ENCODE data around the gene LRIG2.
A peak's percentile ranks its signal among the peaks of the same experiment; 100 is the strongest.
"Not testable (repeated sequence)": the region's sequence is repeated elsewhere in the genome, so short reads cannot be mapped to it uniquely, and the experiment has no call there.

The LRIG2 gene

DNA sequence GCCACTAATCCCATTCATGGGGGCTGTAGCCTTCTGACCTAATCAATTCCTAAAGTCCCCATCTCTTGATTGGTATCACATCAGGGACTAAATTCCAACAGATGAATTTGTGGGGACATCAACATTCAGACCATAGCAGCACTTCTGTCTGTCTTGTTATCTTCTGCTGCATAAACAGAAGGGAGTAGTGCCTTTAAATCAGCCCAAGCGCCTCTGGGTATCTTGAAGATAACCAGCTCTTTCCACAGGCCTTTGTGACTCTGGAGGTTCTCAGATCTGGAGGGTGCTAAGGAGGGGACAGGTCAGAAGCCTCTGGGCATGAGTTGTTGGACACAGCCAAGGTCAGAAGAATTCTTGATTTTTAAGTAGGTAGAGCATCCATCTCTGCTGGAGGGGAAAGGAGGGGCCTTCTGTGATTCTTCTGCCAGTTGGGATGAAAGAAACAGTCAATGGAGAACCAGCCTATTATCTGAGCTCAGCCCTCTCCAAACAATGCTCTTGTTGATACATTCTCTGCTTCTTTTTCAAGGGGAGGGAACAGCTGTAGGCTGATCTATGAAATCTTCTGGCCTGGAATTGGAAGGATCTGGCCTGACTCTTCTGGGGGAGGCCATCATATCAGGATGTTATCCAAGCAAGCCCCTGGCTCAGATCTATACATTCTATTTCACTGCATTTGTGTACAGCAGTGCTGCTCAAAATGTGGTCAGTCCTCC, 31.3 kb upstream of the LRIG2 start:
- Histone ChIP-seq H3K4me3 (ENCODE audit: low read depth, low read length, poor library complexity, severe bottlenecking) (no peak overlapping the region), H3K79me2 (ENCODE audit: insufficient read depth, low read length) (no peaks in the 10 kb centered on the region), H3K27ac (ENCODE audit: low read depth, low read length, poor library complexity, severe bottlenecking) (no peak overlapping the region), H4K20me1 (ENCODE audit: insufficient read depth, low read length) (no peaks in the 10 kb centered on the region), H3K4me1 (ENCODE audit: insufficient read depth, low read length, severe bottlenecking) (peaks cover 18% of the 10 kb centered on the region), H3K4me2 (ENCODE audit: low read length) (no peak overlapping the region; the same call in 1 of the 2 replicates), H3F3A (ENCODE audit: insufficient read depth, low read length) (no peaks in the 10 kb centered on the region), H3K27me3 (ENCODE audit: insufficient read depth, low read length) (no peaks in the 10 kb centered on the region), H3K36me3 (ENCODE audit: insufficient read depth, low read length) (no peaks in the 10 kb centered on the region), H3K9me2 (ENCODE audit: low read depth, low read length) (no peaks in the 10 kb centered on the region), H2AFZ (ENCODE audit: low read length) (no peak overlapping the region), H3K9ac (ENCODE audit: low read length) (no peak overlapping the region), H3K9me3 (ENCODE audit: low read length) (no peaks in the 10 kb centered on the region)
- TF ChIP-seq EZH2 (IDR thresholded peaks at IDR 0.05; ENCODE audit: borderline replicate concordance, low read length): no peak
- TF ChIP-seq, protein P1, sequence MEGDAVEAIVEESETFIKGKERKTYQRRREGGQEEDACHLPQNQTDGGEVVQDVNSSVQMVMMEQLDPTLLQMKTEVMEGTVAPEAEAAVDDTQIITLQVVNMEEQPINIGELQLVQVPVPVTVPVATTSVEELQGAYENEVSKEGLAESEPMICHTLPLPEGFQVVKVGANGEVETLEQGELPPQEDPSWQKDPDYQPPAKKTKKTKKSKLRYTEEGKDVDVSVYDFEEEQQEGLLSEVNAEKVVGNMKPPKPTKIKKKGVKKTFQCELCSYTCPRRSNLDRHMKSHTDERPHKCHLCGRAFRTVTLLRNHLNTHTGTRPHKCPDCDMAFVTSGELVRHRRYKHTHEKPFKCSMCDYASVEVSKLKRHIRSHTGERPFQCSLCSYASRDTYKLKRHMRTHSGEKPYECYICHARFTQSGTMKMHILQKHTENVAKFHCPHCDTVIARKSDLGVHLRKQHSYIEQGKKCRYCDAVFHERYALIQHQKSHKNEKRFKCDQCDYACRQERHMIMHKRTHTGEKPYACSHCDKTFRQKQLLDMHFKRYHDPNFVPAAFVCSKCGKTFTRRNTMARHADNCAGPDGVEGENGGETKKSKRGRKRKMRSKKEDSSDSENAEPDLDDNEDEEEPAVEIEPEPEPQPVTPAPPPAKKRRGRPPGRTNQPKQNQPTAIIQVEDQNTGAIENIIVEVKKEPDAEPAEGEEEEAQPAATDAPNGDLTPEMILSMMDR (IDR thresholded peaks at IDR 0.05; ENCODE audit: low read length): no peak

DNA sequence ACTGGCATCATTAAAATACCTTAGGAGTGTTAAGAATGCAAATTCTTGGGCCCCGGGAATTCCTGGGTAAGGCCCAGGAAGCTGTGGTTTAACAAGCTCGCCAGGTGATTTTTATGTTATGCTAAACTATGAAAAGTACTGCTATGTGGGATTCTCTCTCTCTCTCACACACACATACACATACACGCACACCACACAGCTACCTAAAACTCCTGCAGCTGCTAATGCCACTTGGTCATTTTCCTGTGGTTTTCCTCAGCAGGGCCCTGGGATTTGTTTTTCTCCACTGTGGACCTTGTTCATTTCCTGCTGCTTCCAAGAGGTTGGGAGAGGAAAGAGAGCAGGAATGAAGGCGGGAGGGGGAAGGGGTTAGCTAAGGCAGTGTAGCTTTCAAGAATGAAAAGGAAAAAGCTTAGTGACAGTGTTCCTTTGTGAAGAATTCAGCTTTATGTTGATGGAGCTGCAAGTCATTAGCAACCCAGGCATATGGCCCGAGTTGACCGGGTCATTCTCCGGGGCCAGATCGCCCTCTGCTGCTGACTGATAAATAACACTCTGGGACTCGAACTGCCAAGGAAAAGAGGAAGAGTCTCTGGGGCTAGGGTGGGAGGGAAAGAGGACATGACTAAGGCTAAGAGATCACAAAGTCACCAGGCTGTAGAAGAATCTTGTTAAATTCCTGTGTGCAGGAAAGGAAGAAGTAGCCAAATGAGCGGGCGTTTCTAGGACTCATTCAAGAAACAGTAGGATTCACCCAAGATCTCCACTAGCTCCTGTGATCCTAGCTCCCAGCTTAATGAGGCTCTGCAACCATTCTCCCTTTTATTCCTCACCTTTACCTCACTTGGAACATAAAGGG, 30.5 kb upstream of the LRIG2 start:
- H3K27me3 ChIP-seq (ENCODE audit: insufficient read depth, low read length): no peaks in the 10 kb centered on the region
- H4K20me1 ChIP-seq (ENCODE audit: insufficient read depth, low read length): no peaks in the 10 kb centered on the region
- no peaks in the 10 kb centered on the region for H3K9me2 ChIP-seq (ENCODE audit: low read depth, low read length)
- H3K79me2 ChIP-seq (ENCODE audit: insufficient read depth, low read length): no peaks in the 10 kb centered on the region
- TF ChIP-seq EZH2 (IDR thresholded peaks at IDR 0.05; ENCODE audit: borderline replicate concordance, low read length): no peak
- TF ChIP-seq, protein P1 (IDR thresholded peaks at IDR 0.05; ENCODE audit: low read length): peak; percentile 73
- H2AFZ ChIP-seq (ENCODE audit: low read length): no peak overlapping the region
- H3K9me3 ChIP-seq (ENCODE audit: low read length): no peaks in the 10 kb centered on the region
- no peak overlapping the region for H3K4me3 ChIP-seq (ENCODE audit: low read depth, low read length, poor library complexity, severe bottlenecking)
- peaks cover 18% of the 10 kb centered on the region for H3K4me1 ChIP-seq (ENCODE audit: insufficient read depth, low read length, severe bottlenecking)
- no peak overlapping the region for H3K27ac ChIP-seq (ENCODE audit: low read depth, low read length, poor library complexity, severe bottlenecking)
- H3K36me3 ChIP-seq (ENCODE audit: insufficient read depth, low read length): no peaks in the 10 kb centered on the region
- H3K9ac ChIP-seq (ENCODE audit: low read length): no peak overlapping the region
- no peak overlapping the region; the same call in 1 of the 2 replicates for H3K4me2 ChIP-seq (ENCODE audit: low read length)
- H3F3A ChIP-seq (ENCODE audit: insufficient read depth, low read length): no peaks in the 10 kb centered on the region

DNA sequence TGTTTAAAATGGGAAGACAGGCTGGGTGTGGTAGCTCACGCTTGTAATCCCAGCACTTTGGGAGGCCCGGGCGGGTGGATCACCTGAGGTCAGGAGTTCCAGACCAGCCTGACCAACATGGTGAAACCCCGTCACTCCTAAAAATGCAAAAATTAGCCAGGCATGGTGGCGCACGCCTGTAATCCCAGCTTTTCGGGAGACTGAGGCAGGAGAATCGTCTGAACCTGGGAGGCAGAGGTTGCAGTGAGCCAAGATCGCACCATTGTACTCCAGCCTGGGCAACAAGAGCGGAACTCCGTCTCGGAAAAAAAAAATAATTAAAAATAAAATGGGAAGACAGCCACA, 29.9 kb upstream of the LRIG2 start:
- H3K9me3 ChIP-seq (ENCODE audit: low read length); H3K27ac ChIP-seq (ENCODE audit: low read depth, low read length, poor library complexity, severe bottlenecking); H3K4me2 ChIP-seq (ENCODE audit: low read length); H3K27me3 ChIP-seq (ENCODE audit: insufficient read depth, low read length); H3F3A ChIP-seq (ENCODE audit: insufficient read depth, low read length); H3K36me3 ChIP-seq (ENCODE audit: insufficient read depth, low read length); H3K4me3 ChIP-seq (ENCODE audit: low read depth, low read length, poor library complexity, severe bottlenecking); H4K20me1 ChIP-seq (ENCODE audit: insufficient read depth, low read length); H3K79me2 ChIP-seq (ENCODE audit: insufficient read depth, low read length); H2AFZ ChIP-seq (ENCODE audit: low read length); H3K9ac ChIP-seq (ENCODE audit: low read length); H3K9me2 ChIP-seq (ENCODE audit: low read depth, low read length): not testable (repeated sequence)
- peaks cover 18% of the 10 kb centered on the region for H3K4me1 ChIP-seq (ENCODE audit: insufficient read depth, low read length, severe bottlenecking)

Data from OCI-LY1 (cell line).